Activated CD4-positive, CD25-positive, alpha-beta regulatory T cell (primary cell): Measurements from ENCODE around the gene GSN.
A peak's percentile ranks its signal among the peaks of the same experiment; 100 is the strongest.

Experiments used
- DNase-seq, 4 experiments: peaks; one replicate each; lab custom pipeline; 2025; lab: John Stamatoyannopoulos, UW

The GSN gene

GRCh38 chr9:121353241-121354061 is 85.5 kb downstream of the GSN start:
- no peak for DNase-seq

DNA sequence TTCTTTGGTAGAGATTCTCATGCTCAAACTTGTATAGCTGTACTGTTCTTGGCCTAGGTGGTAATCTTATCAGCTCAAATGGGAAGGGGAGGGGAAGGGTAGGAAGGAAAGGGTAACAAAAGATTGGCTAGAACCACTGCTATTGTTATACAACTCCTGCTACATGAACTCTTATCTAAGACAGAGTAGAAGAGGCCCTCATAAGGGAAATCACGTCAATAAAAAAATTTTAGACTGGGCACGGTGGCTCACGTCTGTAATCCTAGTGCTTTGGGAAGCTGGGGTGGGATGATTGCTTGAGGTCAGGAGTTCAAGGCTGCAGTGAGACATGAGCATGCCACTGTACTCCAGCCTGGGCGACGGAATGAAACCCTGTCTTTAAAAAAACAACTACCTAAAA is 86.2 kb downstream of the GSN start:
- DNase-seq = no peak

GRCh38 chr9:121354762-121355161 is 86.8 kb downstream of the GSN start:
- DNase-seq = no peak

DNA sequence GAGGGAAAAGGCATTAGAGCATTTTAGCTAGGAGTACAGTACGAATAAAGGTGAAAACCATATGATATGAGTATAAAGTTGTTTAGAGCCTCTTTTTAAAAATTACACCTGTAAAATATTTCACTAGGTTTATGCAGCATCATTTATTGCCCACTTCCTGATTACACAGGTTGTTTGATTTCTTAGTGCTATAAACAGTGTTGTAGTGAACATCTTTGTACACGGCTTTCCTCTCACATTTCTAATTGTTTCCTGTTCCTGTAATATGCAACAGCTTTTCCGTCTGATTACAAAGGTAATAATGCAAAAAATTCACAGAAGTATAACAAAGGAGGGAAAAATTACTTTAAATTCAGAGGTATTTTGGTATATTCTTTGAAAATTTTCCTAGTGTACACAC is 89.0 kb downstream of the GSN start:
- DNase-seq = no peak

- no peak for DNase-seq
Observed at GRCh38 chr9:121358751-121359150, 90.8 kb downstream of the GSN start.

DNA sequence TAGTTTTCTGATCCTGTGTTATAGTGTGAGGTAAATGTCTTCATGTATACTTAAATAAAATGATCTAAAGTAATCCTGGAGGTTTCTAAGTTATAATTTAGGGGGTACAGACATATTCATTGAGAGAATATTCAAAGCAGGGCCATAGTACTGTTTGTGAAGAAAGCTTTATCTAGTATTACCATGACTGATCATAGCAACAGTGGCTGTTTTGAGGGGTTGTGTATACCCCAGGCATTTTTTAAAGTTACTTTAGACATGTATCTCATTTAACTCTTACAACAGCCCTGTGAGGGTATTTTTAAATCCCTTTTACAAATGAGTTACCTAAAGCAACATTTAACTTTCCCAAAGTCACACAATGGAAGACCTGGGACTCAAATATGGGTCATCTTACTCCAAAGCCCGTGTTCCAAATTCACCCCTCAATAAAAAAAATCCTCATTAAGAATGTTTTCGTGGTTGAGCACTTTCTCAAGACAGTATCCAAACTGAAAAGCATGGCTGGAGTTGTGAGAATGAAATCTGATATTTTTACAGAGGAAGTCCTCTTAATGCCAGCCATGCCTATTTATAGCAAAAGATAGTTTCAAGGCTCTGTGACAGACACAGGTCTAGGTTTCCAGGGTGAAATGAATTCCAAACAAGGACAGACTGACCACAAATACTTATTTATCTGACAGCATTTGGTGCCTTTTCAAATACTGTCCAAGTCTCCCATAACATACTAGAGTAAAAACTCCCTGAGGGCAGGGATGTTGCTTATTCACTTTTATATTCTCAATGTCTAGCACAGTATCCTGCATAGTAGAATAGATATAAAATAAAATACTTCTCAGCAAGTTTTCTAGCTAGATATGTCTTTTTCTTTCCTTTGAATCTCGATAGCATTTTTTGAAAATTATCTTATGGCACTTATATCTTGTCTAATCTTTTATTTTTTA is 91.7 kb downstream of the GSN start:
- no peak for DNase-seq

DNA sequence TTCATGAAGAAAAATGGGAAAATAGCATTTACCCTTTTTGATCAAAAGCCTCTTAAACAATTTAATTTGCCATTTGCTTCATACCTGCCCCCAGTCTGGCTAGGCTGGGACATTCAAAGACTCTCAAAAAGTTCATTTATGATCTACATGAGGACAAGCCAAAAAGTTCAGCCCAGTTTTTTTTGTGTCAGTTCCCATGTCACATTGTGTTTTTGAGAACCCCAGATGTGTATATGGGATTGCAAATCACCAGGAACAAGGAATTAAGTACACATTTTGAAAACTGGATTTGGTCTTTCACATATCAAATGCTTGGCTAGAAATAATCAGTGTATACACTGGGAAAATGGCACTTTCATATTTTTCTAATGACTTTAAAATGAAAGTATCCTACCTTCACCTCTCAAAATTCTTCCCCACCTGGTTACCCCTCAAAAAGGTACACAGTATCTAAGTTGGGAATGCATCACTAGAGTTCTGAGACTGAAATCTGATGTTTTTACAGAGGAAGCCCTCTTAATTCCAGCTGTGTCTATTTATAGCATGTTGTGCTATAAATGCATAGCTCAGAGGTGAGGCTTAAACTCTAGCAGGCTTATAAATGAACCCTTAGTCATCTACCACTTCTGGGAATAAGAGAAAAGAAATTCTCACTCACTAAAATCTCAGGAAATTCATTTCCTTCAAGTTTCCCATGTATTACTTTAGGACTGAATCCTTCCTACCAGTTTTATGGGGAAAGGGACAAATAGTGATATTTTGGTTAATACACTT is 92.8 kb downstream of the GSN start:
- no peak for DNase-seq

DNA sequence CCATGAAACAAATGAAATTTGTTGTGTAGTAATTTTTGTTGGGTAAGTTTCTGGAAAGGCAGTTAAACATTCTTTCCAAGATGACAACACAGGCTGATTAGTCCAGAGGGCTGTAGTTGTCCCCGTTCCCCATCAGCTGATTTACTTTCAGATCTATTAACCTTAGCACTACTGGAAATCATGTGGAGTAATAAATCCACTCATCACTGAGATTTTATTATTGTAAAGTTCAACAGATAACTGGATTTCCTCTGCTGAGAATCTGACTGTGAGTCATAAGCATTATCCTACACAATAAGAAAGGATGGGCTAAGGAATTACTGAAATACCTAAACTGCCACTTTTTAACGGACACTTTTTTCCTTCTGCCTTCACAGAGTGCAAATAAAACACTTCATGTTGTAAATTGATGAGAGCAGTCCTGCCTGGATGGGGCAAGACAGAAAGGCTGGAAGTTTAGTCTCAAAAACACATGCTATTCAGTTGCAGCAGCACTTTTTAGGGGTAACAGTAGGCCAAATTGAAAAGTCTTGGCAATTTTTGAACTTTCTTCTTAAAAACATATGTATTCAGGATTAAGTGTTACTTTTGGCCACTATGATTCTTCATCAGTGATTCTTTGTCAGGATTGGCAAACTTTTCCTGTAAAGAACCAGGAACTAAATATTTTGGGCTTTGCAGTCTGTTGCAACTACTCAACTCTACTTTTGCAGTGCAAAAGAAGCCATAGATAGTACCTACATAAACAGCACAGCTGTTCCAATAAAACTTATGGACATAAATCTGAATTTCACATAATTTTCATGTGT is 95.1 kb downstream of the GSN start:
- no peak for DNase-seq

GRCh38 chr9:121363622-121363961 is 95.6 kb downstream of the GSN start:
- DNase-seq = no peak

DNA sequence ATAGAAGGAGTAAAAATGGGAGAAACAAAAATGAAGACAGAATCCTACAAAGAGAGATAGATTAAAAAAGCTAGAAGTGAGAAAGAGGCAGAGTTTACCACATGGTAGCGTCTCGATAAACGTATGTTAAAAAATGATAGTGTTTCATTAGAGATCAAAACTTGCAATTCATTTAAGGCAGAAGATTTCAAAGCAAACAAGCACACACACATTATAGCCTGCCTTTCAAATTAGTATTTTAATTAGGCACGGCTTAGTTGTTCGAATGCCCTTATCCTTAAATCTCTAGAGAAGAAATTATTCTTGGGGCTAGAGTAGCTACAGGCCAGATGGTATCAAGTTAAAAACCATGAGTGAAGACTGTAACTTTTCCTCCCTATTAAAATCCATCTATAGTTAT is 96.1 kb downstream of the GSN start:
- no peak for DNase-seq

DNA sequence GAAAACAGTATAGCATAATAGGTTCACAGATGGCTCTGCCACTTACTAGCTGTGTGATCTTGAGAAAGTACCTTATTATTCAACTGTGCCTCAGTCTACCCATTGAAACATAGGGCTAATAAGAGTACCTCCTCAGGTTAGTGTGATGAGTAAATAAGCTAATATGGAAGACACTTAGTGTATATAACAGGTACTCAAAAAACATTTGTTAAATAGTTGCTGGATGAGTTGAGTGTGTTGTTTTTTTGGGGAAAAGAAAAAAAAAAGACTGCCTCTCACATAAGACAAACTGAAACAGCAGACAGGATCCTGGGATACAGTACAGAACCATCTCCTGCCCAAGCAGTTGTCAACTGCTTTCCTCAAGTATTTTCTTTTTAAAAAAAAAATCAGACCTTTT is 96.9 kb downstream of the GSN start:
- DNase-seq = no peak

GRCh38 chr9:121365564-121365963 is 97.6 kb downstream of the GSN start:
- no peak for DNase-seq

DNA sequence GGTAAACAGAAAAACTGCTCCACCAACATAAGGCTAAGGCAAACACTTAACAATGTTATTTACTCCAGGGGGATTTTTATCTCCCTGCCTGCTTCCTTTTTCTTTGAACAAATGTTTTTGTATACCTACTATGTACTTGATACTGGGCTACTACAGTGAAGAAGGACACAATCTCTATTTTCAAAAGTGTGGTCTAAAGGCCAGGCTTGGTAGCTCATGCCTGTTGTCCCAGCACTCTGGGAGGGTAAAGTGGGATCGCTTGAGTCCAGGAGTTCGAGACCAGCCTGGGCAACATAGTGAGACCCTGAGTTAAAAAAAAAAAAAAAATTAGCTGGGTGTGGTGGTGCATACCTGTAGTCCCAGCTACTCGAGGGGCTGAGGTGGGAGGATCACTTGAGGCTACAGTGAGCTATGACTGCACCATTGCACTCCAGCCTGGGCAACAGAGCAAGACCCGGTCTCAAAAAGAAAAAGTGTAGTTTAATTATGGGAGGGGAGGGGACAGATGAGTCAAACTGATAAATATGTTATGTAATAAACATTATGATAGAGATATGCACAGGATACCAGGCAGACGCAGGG is 98.7 kb downstream of the GSN start:
- no peak for DNase-seq

- DNase-seq = no peak
Observed at GRCh38 chr9:121367306-121368137, 99.6 kb downstream of the GSN start.

GRCh38 chr9:121368138-121368522 is 100.2 kb downstream of the GSN start:
- no peak for DNase-seq

GRCh38 chr9:121368745-121369144 is 100.8 kb downstream of the GSN start:
- no peak for DNase-seq

GRCh38 chr9:121369595-121370265 is 101.8 kb downstream of the GSN start, which contains the start of gene STOM:
TSS of gene STOM (minus strand) at chr9:121370250. CDS start at chr9:121370187, 63 bp downstream.
- DNase-seq = peak in 3 of 4 experiments; percentile 42 to 63 (median 55)

DNA sequence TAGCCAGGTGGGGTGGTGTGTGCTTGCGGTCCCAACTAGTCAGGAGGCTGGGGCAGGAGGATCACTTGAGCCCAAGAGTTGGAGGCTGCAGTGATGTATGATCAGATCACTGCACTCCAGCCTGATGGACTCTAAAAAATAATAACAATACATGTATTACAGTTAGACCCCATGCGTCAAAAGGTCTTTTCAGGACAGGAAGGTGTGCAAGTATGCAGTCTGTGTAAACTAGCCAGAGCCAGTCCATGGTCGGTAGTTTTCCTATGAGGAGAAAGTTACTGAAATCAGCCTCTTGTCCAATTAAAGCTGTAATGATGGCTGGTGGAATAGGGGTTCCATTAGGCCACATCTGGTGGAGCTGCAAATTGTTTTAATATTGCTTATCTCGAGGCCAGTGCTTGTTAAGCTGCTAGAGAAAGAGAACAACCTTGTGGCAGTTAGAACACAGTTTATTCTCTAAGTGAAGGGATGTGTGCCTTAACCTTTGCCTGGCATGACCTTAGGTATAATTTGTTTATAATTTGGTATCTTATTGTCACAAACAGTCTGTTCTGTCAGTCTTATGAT is 103.6 kb downstream of the GSN start:
- no peak for DNase-seq
